A549 (cell line): ENCODE measurements around the gene LRRC1. TPM values are rescaled to one million over a fixed set of nuclear protein-coding genes. Genes with fewer than 3 reads are reported as not detected.

Experiments used
- ATAC-seq, 2 experiments: fragments of 200-7000 bp in 1 of 2; fragments of >200 bp in 1 of 2; cut with Nextera tagmentation in 1 of 2; cut with Tn5 transposase in 1 of 2; 3 replicates each; pipeline versions ENCODE4 v1.8.0 to v1.9.1; 2018 to 2020; ENCODE audit warnings: mild to moderate bottlenecking in 1 of 2, moderate library complexity in 1 of 2
- CTCF ChIA-PET: fragments of 300-600 bp; sonication (Branson Sonifier 250); formaldehyde crosslinking; extraction: SDS; loops from one replicate; lab custom pipeline; 2021; ENCODE audit warnings: antibody characterized with exemption, inconsistent platforms; lab: Yijun Ruan, JAX
- POLR2A ChIA-PET: fragments of 350-600 bp; formaldehyde crosslinking; extraction: SDS; loops from one replicate; lab custom pipeline; 2021; ENCODE audit warnings: antibody characterized with exemption, inconsistent platforms; lab: Yijun Ruan, JAX
- DNase-seq, 2 experiments: peaks; one replicate each; pipeline versions ENCODE4 v3.0.0 to v3.0.0-alpha.2; 2011 to 2016; ENCODE audit warnings: low read depth in 1 of 2, low spot score in 1 of 2
- FAIRE-seq: peaks from 2 replicates; lab custom pipeline; 2011; peaks lifted over from hg19 to GRCh38; lab: Jason Lieb, UNC
- H3K27ac ChIP-seq, 2 experiments: fragments of >200 bp; sonication (Bioruptor Twin); formaldehyde crosslinking; 3 replicates each; pipeline ENCODE4 v1.5.1; 2016 to 2017
- H3K4me1 ChIP-seq: fragments of >200 bp; sonication (Bioruptor Twin); formaldehyde crosslinking; 3 replicates; pipeline ENCODE4 v1.6.1; 2016
- H3K4me2 ChIP-seq: fragments of >200 bp; sonication (Bioruptor Twin); formaldehyde crosslinking; 3 replicates; pipeline ENCODE4 v1.6.1; 2016
- H3K4me3 ChIP-seq: fragments of >200 bp; sonication (Bioruptor Twin); formaldehyde crosslinking; 3 replicates; pipeline ENCODE4 v1.5.1; 2016
- H3K9me3 ChIP-seq: fragments of >200 bp; sonication (Bioruptor Twin); formaldehyde crosslinking; 3 replicates; pipeline ENCODE4 v1.6.1; 2016
- ATOH8 ChIP-seq: fragments of 250-450 bp; sonication (Bioruptor Pico); IDR thresholded peaks from 2 replicates; pipeline ENCODE4 v1.5.0; 2020; ENCODE audit warnings: low read depth, mild to moderate bottlenecking, moderate library complexity
- BCL3 ChIP-seq: fragments of >200 bp; sonication (Bioruptor Twin); formaldehyde crosslinking; IDR thresholded peaks from 3 replicates; pipeline ENCODE4 v1.6.1; 2016
- BHLHE40 ChIP-seq: IDR thresholded peaks from 2 replicates; pipeline ENCODE4 v1.6.1; 2012; ENCODE audit warnings: low read depth, low read length, inconsistent platforms
- CBX2 ChIP-seq: fragments of 200-600 bp; sonication (generic); IDR thresholded peaks from 2 replicates; pipeline ENCODE4 v1.6.1; 2016; ENCODE audit warnings: low read depth, mild to moderate bottlenecking, borderline replicate concordance
- CBX8 ChIP-seq: fragments of 200-600 bp; sonication (generic); IDR thresholded peaks from 2 replicates; pipeline ENCODE4 v1.6.1; 2016
- CHD2 ChIP-seq: fragments of 150-350 bp; IDR thresholded peaks from 2 replicates; pipeline ENCODE4 v1.6.1; 2014; ENCODE audit warnings: low read length; ENCODE audit not compliant: partially characterized antibody
- CHD4 ChIP-seq: fragments of 200-600 bp; sonication (generic); IDR thresholded peaks from 2 replicates; pipeline ENCODE4 v1.6.1; 2016; ENCODE audit warnings: antibody characterized with exemption, mild to moderate bottlenecking, borderline replicate concordance
- EP300 ChIP-seq, 2 experiments: fragments of >200 bp; sonication (Bioruptor Twin); formaldehyde crosslinking; IDR thresholded peaks; 2 replicates in 1 of 2; 3 replicates in 1 of 2; pipeline ENCODE4 v1.6.1; 2016 to 2017
- ESRRA ChIP-seq: fragments of 150-350 bp; IDR thresholded peaks from 2 replicates; pipeline ENCODE4 v1.6.1; 2014; ENCODE audit warnings: mild to moderate bottlenecking, low read length, borderline replicate concordance
- HDAC2 ChIP-seq: fragments of 200-600 bp; sonication (generic); IDR thresholded peaks from 2 replicates; pipeline ENCODE4 v1.6.1; 2016
- HOXA7 ChIP-seq: fragments of 250-450 bp; sonication (Bioruptor Pico); IDR thresholded peaks from 2 replicates; pipeline ENCODE4 v1.5.0; 2020; ENCODE audit warnings: mild to moderate bottlenecking, moderate library complexity
- HOXB13 ChIP-seq: fragments of 250-450 bp; sonication (Bioruptor Pico); IDR thresholded peaks from 2 replicates; pipeline ENCODE4 v1.5.0; 2020; ENCODE audit warnings: low read depth, mild to moderate bottlenecking, moderate library complexity
- HOXB5 ChIP-seq: fragments of 250-450 bp; sonication (Bioruptor Pico); IDR thresholded peaks from 2 replicates; pipeline ENCODE4 v1.5.0; 2020; ENCODE audit warnings: mild to moderate bottlenecking, moderate library complexity
- KDM1A ChIP-seq: fragments of 200-600 bp; sonication (generic); IDR thresholded peaks from 2 replicates; pipeline ENCODE4 v1.6.1; 2016; ENCODE audit warnings: low read depth, mild to moderate bottlenecking
- KDM5A ChIP-seq: fragments of 200-600 bp; sonication (generic); IDR thresholded peaks from 2 replicates; pipeline ENCODE4 v1.6.1; 2016; ENCODE audit warnings: antibody characterized with exemption, mild to moderate bottlenecking
- MAFK ChIP-seq: fragments of 450-650 bp; IDR thresholded peaks from 2 replicates; pipeline ENCODE4 v1.6.1; 2014; ENCODE audit not compliant: partially characterized antibody
- MAX ChIP-seq: IDR thresholded peaks from 2 replicates; pipeline ENCODE4 v1.6.1; 2012
- MAZ ChIP-seq: fragments of 150-350 bp; IDR thresholded peaks from 2 replicates; pipeline ENCODE4 v1.6.1; 2014; ENCODE audit warnings: antibody characterized with exemption, low read depth, low read length, borderline replicate concordance
- NR3C1 ChIP-seq: fragments of >200 bp; sonication (Bioruptor Twin); formaldehyde crosslinking; IDR thresholded peaks from 3 replicates; pipeline ENCODE4 v1.6.1; 2017
- POLR2AphosphoS2 ChIP-seq: conservative IDR thresholded peaks from 2 replicates; pipeline ENCODE4 v1.6.1; 2012; ENCODE audit warnings: low read length, improper control_type of control experiment, inconsistent platforms
- RAD21 ChIP-seq, 2 experiments: fragments of >200 bp in 1 of 2; sonication (Bioruptor Twin) in 1 of 2; formaldehyde crosslinking in 1 of 2; IDR thresholded peaks in 1 of 2; conservative IDR thresholded peaks in 1 of 2; 2 replicates in 1 of 2; 3 replicates in 1 of 2; pipeline ENCODE4 v1.6.1; 2012 to 2018; ENCODE audit warnings: inconsistent platforms in 1 of 2
- SREBF2 ChIP-seq: fragments of 450-650 bp; IDR thresholded peaks from 2 replicates; pipeline ENCODE4 v1.6.1; 2014; ENCODE audit warnings: mild to moderate bottlenecking, moderate library complexity
- USF2 ChIP-seq: fragments of 450-650 bp; IDR thresholded peaks from 2 replicates; pipeline ENCODE4 v1.6.1; 2014; ENCODE audit warnings: antibody characterized with exemption
- ZC3H11A ChIP-seq: fragments of 450-650 bp; IDR thresholded peaks from 2 replicates; pipeline ENCODE4 v1.6.1; 2014; ENCODE audit warnings: antibody characterized with exemption, mild to moderate bottlenecking
- ZNF302 ChIP-seq: fragments of 250-450 bp; sonication (Bioruptor Pico); IDR thresholded peaks from 2 replicates; pipeline ENCODE4 v1.9.0; 2021; ENCODE audit warnings: inconsistent platforms, mild to moderate bottlenecking, moderate library complexity
- WGBS: methylation state at CpG from one replicate; pipeline ENCODE4 v1.1.6; 2017; ENCODE audit errors: missing lambda C conversion rate; 5-methylcytosine and 5-hydroxymethylcytosine counted together
- polyA plus RNA-seq, 4 experiments: library from polyadenylated mRNA; depleted of rRNA in 3 of 4; stranded (reverse); fragments of >200 nt; fragmentation: RNase III in 1 of 4; extraction: RNeasy Plus Mini Kit Qiagen cat#74134 plus additional on column Dnase treatment in 1 of 4; gene quantifications; 2 replicates in 3 of 4; 3 replicates in 1 of 4; pipeline ENCODE4 v1.2.3, GENCODE V29; 2011 to 2017

LRRC1 gene
- polyA plus RNA-seq, 2 of the 4 experiments (the other 2 are of a cell fraction) = 5.2 to 8.0 TPM

GRCh38 chr6:53919881-53920360, 125.1 kb downstream of the LRRC1 start:
- no peak for FAIRE-seq
- H3K4me2 ChIP-seq = no peak overlapping the region
- no peaks in the 10 kb centered on the region for H3K4me1 ChIP-seq
- POLR2A ChIA-PET = no interaction called here
- H3K9me3 ChIP-seq = no peaks in the 10 kb centered on the region
- no peak for ATAC-seq
- CTCF ChIA-PET = interaction anchor here (1.0 kb wide), 1 partner anchor 40 kb away, joined by 3 read pairs; no protein-coding TSS in a partner anchor
- no peak for TF ChIP-seq CHD2
- no peak for TF ChIP-seq MAX
- TF ChIP-seq CBX2 = no peak
- no peak for TF ChIP-seq HOXA7
- no peak for TF ChIP-seq BHLHE40
- no peak for TF ChIP-seq CHD4
- no peak for TF ChIP-seq HOXB5 (CRISPR knock-in tag)
- no peak for TF ChIP-seq ZC3H11A
- no peak for TF ChIP-seq KDM1A
- no peak for TF ChIP-seq HOXB13 (CRISPR knock-in tag)
- no peak for TF ChIP-seq BCL3
- TF ChIP-seq, all 56 proteins: peak for 0
- no peak overlapping the region for H3K4me3 ChIP-seq
- 51% methylated on average over 2 of the region's 2 CpGs for WGBS
- no peak overlapping the region for H3K27ac ChIP-seq
- no peak for DNase-seq

GRCh38 chr6:53920881-53921280, 126.1 kb downstream of the LRRC1 start:
- Histone ChIP-seq H3K4me1 (no peaks in the 10 kb centered on the region), H3K4me2 (no peak overlapping the region)
- ChIA-PET POLR2A (no interaction called here), CTCF (no interaction called here)
- DNase-seq = no peak
- TF ChIP-seq POLR2AphosphoS2 (no peak), MAFK (no peak), CHD4 (no peak), RAD21 (conservative IDR thresholded peaks at IDR 0.05 in 1 of 2, IDR thresholded peaks at IDR 0.05 in 1 of 2) (no peak), EP300 (IDR thresholded peaks at IDR 0.05) (no peak), ZC3H11A (no peak), MAX (no peak), BCL3 (no peak), ZNF302 (CRISPR knock-in tag) (no peak)
- TF ChIP-seq, all 56 proteins: peak for 0
- Histone ChIP-seq H3K9me3 (no peaks in the 10 kb centered on the region), H3K27ac (no peak overlapping the region), H3K4me3 (no peak overlapping the region)
- FAIRE-seq (no peak), ATAC-seq (no peak)
- WGBS = 83% methylated on average over 5 of the region's 5 CpGs

GRCh38 chr6:53921639-53922038, 126.8 kb downstream of the LRRC1 start:
- no peak for ATAC-seq
- FAIRE-seq = no peak
- TF ChIP-seq CBX8 = no peak
- Histone ChIP-seq H3K4me3 (no peak overlapping the region), H3K27ac (no peak overlapping the region), H3K4me1 (no peaks in the 10 kb centered on the region), H3K9me3 (no peaks in the 10 kb centered on the region), H3K4me2 (no peak overlapping the region)
- WGBS = 98% methylated on average over 2 of the region's 2 CpGs
- no peak for DNase-seq
- POLR2A ChIA-PET = no interaction called here
- CTCF ChIA-PET = no interaction called here

GRCh38 chr6:53922539-53922981, 127.8 kb downstream of the LRRC1 start:
- no peaks in the 10 kb centered on the region for H3K9me3 ChIP-seq
- H3K4me1 ChIP-seq = no peaks in the 10 kb centered on the region
- no peak for TF ChIP-seq KDM5A
- no peak for TF ChIP-seq MAX
- no peak for TF ChIP-seq USF2
- no peak for TF ChIP-seq HDAC2
- TF ChIP-seq SREBF2 = no peak
- TF ChIP-seq ESRRA = no peak
- TF ChIP-seq MAZ = no peak
- no peak for TF ChIP-seq ATOH8 (CRISPR knock-in tag)
- TF ChIP-seq NR3C1 = no peak
- no peak overlapping the region for H3K4me2 ChIP-seq
- 70% methylated on average over 14 of the region's 14 CpGs for WGBS
- no peak overlapping the region for H3K27ac ChIP-seq
- no peak overlapping the region for H3K4me3 ChIP-seq
- POLR2A ChIA-PET = no interaction called here
- DNase-seq (peak in 1 of 2 experiments; percentile 16), FAIRE-seq (no peak), ATAC-seq (no peak)
- CTCF ChIA-PET = no interaction called here
